Measurements from ENCODE around the gene CEP350.
A peak's percentile ranks its signal among the peaks of the same experiment; 100 is the strongest.

The CEP350 gene, protein sequence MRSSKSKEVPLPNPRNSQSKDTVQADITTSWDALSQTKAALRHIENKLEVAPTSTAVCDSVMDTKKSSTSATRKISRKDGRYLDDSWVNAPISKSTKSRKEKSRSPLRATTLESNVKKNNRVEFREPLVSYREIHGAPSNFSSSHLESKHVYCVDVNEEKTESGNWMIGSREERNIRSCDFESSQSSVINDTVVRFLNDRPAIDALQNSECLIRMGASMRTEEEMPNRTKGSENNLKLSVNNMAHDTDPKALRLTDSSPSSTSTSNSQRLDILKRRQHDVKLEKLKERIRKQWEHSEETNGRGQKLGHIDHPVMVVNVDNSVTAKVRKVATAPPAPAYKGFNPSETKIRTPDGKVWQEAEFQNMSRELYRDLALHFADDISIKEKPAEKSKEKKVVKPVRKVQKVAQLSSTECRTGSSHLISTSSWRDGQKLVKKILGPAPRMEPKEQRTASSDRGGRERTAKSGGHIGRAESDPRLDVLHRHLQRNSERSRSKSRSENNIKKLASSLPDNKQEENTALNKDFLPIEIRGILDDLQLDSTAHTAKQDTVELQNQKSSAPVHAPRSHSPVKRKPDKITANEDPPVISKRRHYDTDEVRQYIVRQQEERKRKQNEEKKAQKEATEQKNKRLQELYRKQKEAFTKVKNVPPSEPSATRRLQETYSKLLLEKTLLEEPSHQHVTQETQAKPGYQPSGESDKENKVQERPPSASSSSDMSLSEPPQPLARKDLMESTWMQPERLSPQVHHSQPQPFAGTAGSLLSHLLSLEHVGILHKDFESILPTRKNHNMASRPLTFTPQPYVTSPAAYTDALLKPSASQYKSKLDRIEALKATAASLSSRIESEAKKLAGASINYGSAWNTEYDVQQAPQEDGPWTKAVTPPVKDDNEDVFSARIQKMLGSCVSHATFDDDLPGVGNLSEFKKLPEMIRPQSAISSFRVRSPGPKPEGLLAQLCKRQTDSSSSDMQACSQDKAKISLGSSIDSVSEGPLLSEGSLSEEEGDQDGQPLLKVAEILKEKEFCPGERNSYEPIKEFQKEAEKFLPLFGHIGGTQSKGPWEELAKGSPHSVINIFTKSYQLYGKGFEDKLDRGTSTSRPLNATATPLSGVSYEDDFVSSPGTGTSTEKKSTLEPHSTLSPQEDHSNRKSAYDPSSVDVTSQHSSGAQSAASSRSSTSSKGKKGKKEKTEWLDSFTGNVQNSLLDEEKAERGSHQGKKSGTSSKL (N-terminal part only)

GRCh38 chr1:179954493-179955286, at the start of gene CEP350:
Gene CEP350 (plus strand): TSS chr1:179954810. CDS start chr1:179986182, 31,372 bp downstream.
- peak within 1 kb of the TSS; percentile 89 for H3K4me3 ChIP-seq (ENCODE audit: low read depth, low read length)

DNA sequence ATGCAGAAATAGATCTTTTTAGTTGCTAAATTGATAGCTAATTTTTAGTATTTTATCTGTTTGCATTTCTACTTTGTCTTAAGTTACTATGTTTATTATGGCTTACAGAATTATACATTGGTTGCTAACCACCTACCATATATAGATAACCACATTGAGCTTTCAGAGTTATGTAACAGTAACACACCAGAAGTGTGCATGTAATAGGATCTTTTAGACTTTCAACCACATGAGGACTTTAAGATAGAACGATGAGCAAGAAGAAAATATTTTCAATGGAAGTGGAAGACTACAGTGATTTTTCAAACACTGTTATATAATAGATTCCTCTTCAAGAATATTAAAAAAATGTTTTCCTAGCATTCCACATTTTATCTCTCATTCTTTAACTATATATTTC, 43.7 kb upstream of the CEP350 start:
- no peak overlapping the region for H3K4me3 ChIP-seq (ENCODE audit: low read depth, low read length)

DNA sequence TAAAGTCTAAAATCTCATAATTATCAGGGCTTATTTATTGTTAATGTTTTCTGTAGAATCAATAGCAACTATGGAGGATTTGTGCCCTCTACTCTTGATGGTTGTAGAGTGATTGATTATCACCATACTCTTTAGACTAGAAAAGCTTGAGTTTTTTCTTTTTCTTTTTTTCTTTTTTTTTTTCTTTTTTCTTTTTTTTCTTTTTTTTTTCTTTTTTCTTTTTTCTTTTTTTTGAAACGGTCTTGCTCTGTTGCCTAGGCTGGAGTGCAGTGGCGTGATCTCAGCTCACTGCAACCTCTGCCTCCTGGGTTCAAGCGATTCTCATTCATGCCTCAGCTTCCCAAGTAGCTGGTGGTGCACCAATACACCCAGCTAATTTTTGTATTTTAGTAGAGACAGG, 42.8 kb upstream of the CEP350 start:
- H3K4me3 ChIP-seq (ENCODE audit: low read depth, low read length): no peak overlapping the region

- no peak overlapping the region for H3K4me3 ChIP-seq (ENCODE audit: low read depth, low read length)
These were observed 36.8 kb upstream of the CEP350 start for GRCh38 chr1:179917601-179918429.

- H3K4me3 ChIP-seq (ENCODE audit: low read depth, low read length): no peak overlapping the region
These were observed 33.1 kb upstream of the CEP350 start for GRCh38 chr1:179921472-179921871.

DNA sequence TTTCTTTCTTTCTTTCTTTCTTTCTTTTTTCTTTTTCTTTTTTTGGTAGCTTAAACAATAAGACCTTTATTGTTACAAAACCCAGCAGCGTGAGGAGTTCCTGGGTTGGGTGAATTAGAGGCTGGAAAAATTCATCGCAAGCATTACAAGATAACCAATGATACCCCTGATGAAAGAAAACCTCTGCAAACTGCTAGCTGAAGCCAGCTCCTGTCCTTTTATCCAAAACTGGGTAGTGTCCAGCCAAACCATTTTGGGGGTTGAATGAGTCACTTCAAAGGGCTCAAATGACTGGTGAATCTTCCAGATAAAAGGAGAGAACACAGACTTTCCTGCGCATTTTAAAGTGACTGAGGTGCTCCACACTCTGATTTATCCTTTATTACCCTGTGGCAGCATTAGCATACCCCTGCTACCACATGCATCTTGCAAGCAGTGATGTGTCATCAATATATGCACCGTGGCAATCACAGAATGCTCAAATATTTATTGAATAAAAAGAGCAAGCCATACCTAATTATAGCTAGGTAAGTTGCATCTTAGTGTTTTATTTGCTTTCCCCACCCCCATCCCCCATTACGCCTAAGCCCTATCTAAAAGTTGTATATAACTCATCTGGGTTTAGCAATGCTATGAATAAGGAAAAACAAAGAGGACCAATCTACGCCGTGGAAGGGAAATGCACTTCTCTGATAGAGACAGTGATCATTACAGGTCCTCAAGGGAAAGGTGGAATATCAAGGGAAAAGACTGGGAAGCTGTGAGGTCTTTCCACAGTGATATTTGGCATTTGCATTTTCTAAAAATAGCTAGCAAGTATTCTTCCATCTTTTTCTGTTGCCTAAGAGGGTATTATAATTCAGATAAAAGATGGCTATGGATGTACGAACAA, 32.4 kb upstream of the CEP350 start:
- no peak overlapping the region for H3K4me3 ChIP-seq (ENCODE audit: low read depth, low read length)

GRCh38 chr1:179923029-179923428, 31.6 kb upstream of the CEP350 start:
- no peak overlapping the region for H3K4me3 ChIP-seq (ENCODE audit: low read depth, low read length)

- H3K4me3 ChIP-seq (ENCODE audit: low read depth, low read length): no peak overlapping the region
These were observed 30.3 kb upstream of the CEP350 start for GRCh38 chr1:179924268-179924667.

DNA sequence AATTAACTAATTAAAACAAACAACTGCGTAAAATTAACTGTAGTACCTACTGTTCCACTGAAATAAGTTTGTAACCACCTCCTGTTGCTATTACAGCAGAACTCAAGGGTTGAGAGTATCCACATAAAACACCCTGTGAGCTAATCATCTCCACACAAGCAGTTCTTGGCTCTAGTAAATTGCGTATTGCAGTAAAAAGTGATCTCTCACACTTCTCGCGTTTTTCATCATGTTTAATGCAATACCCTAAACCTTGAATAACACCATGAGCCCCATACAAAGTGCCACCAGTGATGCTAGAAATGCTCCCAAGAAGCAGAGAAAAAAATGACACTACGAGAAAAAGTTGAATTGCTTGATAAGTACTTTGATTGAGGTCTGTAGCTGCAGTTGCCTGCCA, 29.3 kb upstream of the CEP350 start:
- no peak overlapping the region for H3K4me3 ChIP-seq (ENCODE audit: low read depth, low read length)

DNA sequence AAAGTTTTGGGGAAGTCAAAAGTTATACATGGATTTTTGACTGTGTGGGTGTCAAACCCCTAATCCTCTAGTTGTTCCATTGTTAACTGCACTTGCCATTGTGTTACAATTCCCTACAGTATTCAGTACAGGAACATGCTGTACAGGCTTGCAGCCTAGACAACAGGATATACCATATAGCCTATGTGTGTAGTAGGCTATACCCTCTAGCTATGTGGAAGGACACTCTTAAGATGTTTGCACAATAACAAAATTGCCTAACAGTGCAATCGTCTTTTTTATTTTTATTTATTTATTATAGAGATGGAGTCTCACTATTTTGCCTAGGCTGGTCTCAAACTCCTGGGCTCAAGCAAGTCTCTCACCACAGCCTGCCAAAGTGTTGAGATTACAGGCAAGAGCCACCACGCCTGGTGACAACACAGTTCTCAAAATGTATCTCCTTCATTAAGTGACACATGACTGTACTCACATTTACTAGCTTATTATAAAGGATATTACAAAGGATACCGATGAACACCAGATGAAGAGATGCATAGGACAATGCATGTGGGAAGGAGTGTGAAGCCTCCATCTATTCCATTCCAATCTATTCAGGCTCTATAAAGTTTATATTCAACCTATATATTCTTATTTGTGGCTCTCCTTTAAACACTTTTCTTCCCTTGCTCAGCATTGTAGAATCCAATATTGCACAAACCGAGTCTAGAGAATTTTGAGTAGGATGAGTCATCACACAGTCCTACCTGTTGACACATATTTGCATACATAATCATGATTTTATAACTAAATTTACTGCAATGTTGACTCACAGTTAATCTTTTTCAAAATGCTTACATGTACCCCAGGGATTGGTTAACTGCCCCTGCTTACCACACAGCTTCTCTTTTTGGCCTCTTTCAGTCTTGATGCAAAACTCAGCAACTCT, 28.4 kb upstream of the CEP350 start:
- H3K4me3 ChIP-seq (ENCODE audit: low read depth, low read length): no peak overlapping the region

GRCh38 chr1:179926850-179927205, 27.8 kb upstream of the CEP350 start:
- no peak overlapping the region for H3K4me3 ChIP-seq (ENCODE audit: low read depth, low read length)

DNA sequence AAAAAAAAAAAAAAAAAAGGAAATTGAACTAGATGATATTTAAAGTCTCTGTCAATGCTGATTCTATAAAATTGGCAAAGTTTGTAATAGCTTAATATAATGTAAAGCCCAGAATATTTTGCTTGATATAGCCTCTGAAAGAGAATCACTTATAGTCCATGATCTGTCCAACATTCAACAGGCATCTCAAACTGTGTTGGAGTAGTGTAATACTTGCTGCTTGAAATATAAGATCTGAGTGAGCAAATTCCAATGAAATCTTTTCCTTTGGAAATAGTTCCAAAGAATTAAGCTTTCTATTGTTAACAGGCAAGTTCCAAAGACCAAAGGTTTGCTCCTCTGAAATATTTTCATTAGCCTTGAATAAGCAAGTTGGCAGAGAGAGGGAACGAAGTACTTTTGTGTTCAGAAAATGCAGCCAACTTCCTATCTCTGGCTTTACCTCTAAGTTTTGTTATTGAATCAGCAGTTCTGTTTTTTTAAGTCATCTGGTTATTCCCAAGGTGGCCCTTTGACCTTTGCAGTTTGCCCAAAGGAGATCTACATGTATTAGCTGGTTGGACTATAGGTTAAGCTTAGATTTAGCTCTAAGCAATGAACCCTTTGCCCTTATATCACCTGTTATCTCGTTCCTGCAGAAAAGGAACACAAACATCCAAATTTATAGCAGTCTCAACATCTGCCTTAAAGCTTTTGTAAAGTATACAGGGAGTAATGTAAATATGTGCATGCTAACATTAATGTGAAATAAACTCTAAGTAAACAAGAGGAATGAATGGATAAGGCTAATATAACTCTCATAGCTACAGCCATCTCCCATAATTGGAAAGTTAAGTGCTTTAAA, 24.4 kb upstream of the CEP350 start:
- no peak overlapping the region for H3K4me3 ChIP-seq (ENCODE audit: low read depth, low read length)

DNA sequence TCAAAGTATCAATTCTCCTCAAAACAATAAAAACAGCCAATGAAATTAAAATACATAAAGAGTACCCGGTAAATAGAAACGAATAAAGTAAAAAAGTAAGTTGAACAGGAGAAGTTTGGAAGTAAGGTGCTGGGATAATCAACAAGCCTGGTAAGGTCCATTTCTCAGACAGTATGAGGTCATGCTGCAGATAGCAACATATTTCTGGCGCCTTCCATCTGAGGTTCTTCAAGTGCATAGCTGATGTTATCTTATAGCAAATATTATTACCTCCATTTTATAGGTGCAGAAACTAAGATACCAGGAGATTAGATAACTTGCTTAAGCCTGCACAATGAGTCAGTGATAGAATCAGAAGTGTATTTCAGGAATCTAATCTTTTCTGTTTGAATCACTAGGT, 23.7 kb upstream of the CEP350 start:
- no peak overlapping the region for H3K4me3 ChIP-seq (ENCODE audit: low read depth, low read length)

DNA sequence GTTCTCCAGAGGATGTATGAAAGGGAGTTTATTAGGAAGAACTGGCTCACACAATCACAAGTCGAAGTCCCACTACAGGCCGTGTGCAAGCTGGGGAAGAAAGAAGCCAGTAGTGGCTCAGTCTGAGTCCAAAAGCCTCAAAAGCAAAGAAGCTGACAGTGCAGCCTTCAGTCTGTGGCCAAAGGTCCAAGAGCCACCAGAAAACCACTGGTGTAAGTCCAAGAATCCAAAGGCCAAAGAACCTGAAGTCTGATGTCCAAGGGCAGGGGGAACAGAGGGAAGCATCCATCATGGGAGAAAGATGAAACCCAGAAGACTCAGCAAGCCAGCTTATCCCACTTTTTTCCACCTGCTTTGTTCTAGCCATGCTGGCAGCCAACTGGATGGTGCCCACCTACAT, 21.4 kb upstream of the CEP350 start:
- H3K4me3 ChIP-seq (ENCODE audit: low read depth, low read length): no peak overlapping the region

DNA sequence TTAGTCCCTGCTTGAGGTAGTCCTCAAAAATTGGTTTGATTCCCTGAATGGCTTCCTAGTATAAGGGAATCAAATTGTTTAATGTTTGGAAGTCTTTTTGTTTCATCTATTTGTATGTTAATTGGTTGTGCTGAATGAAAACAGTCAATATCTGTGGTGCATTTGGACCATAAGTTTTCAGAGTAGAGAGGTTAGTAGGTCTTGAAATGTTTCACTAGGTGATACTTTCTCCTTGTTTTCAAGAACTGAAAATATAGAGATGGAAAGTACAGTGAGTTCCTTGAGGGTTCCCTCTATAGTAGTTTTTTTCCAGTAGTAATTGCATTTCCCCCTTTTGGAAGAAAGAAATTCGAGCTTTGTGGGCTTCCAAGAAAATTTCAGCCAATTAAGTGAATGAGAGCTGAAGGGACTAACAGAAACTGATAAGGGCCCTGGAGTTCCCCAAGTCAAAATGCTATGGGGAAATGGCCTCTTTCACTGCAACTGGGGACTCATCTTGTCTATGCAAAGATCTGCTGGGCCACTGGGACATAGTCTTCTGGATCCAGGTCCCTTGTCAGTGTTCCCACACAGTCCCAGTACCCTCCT, 18.6 kb upstream of the CEP350 start:
- no peak overlapping the region for H3K4me3 ChIP-seq (ENCODE audit: low read depth, low read length)

DNA sequence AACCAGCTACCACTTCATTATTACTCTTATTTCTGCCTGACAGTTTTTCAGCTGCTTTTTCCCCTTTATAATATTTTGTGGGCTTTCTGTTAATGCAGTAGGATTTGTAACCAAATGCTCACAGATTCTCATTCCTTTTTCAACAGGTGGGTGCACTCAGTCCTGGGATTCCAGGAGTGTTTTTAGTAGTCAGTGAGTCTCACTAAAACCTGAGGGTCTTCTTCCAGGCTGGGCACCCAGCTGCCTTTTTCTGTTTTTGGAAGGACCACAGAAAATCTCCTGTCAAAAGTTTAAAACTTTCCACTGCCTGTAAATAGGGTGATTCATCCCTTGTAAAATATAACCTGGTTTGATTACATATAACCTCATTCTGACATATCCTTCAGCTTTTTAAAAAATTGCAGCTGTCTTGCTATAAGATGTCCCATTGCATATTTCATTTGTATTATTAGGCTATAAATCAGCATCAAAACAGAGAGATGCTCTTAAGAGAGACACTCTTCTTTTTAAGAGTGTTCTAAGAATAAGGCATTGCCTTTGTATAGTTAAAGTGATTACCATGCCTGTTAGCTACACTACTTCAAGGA, 16.8 kb upstream of the CEP350 start:
- no peak overlapping the region for H3K4me3 ChIP-seq (ENCODE audit: low read depth, low read length)

Measured in iPS-11a (cell line).